Retinal pigment epithelial cell (primary cell): ENCODE results near the gene BBS9.

Experiments used
- DNase-seq: peaks from one replicate; pipeline ENCODE4 v3.0.0-alpha.2; 2010; ENCODE audit warnings: low read depth
- H3K4me3 ChIP-seq: 2 replicates; pipeline ENCODE4 v1.5.1; 2011; ENCODE audit warnings: mild to moderate bottlenecking, low read length, control low read depth, moderate library complexity
- TF ChIP-seq, protein P1 (sequence below): conservative IDR thresholded peaks from 2 replicates; pipeline ENCODE4 v1.5.1; 2011; ENCODE audit warnings: low read depth, low read length, control low read depth, inconsistent platforms

The BBS9 gene

DNA sequence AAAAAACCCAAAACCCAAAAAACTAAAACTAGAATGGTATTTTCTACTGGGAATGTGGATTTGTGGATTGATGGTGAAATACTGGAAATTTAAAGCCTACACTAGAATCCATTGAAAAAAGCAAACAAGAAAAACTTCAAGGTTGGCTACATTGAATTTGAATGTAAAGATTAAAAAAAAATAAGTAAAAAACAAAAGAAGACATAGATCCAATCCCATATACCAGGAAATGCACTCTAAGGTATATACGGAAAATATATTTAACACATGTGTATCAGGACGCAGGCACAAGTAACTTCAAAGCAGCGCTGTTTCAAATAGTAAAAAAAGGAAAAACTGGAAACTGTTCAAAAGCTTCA is 754 bp upstream of the BBS9 start:
- TF ChIP-seq, protein P1, sequence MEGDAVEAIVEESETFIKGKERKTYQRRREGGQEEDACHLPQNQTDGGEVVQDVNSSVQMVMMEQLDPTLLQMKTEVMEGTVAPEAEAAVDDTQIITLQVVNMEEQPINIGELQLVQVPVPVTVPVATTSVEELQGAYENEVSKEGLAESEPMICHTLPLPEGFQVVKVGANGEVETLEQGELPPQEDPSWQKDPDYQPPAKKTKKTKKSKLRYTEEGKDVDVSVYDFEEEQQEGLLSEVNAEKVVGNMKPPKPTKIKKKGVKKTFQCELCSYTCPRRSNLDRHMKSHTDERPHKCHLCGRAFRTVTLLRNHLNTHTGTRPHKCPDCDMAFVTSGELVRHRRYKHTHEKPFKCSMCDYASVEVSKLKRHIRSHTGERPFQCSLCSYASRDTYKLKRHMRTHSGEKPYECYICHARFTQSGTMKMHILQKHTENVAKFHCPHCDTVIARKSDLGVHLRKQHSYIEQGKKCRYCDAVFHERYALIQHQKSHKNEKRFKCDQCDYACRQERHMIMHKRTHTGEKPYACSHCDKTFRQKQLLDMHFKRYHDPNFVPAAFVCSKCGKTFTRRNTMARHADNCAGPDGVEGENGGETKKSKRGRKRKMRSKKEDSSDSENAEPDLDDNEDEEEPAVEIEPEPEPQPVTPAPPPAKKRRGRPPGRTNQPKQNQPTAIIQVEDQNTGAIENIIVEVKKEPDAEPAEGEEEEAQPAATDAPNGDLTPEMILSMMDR = no peak

DNA sequence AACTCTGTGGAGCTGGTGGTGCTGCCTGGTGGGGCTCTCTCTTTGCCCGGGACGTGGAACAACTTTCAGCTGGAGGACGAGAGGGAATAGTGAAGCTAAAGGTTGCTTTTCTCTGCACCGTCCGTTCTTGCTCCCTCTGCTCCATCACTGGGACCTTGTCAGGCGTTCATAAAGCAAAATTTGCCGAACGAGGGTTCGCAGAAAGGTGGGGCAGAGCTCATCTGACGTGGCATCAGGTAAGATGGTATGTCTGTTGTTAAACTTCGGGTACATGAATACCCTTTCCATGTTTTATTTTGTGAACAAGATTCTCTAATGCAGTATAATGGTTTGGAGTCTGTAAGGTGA is 416 bp downstream of the BBS9 start:
- TF ChIP-seq, protein P1 = no peak
- H3K4me3 ChIP-seq = peak overlapping the region; percentile 79
- no peak for DNase-seq

More for the DNA sequence above, 754 bp upstream of the BBS9 start:
- peak overlapping the region; percentile 79 for H3K4me3 ChIP-seq
- no peak for DNase-seq

DNA sequence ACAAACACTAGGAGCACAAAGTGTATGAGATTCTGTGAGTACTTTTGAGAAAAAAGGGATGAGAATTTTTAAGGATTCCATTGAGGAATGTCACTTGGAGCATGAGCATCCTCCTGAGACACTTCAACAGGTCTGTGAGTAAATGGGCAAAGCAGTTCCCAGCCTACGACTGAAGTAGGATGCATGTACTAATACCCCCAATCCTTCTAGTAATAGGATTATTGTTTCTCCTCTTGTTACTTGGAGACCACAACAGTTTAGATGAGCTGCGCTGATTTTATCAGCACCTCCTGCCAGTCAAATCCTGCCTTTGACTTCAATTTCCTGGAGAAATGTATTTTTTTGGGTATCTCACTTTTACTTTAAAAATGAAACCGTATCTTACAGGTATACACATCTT is 820 bp downstream of the BBS9 start:
- TF ChIP-seq, protein P1 = no peak
- DNase-seq = no peak
- peak overlapping the region; percentile 79 for H3K4me3 ChIP-seq

DNA sequence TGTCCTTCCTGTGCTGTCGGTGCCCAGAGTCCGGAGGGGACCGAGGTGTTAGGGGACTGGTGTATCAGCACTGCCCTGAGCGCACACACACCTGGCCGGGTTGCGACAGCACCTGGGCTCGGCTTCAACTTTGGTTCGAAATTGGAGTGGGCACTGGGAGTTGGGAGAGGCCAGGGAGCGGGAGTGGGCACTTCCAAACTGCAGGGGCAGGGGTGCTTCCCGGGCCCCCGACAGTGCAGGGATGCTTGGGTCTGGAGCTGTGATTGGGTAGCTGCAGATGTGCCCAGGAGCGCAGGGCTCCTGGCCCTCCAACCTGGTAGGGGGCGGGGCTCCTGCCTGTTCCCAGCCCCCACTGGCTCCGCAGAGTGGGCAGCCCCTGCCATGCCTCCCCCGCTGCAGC is 7.7 kb downstream of the BBS9 start:
- DNase-seq = no peak
- TF ChIP-seq, protein P1 = no peak
- H3K4me3 ChIP-seq = no peak overlapping the region

GRCh38 chr7:33142585-33142984 is 13.2 kb downstream of the BBS9 start:
- TF ChIP-seq, protein P1 = no peak
- no peak for DNase-seq
- H3K4me3 ChIP-seq = no peak overlapping the region

DNA sequence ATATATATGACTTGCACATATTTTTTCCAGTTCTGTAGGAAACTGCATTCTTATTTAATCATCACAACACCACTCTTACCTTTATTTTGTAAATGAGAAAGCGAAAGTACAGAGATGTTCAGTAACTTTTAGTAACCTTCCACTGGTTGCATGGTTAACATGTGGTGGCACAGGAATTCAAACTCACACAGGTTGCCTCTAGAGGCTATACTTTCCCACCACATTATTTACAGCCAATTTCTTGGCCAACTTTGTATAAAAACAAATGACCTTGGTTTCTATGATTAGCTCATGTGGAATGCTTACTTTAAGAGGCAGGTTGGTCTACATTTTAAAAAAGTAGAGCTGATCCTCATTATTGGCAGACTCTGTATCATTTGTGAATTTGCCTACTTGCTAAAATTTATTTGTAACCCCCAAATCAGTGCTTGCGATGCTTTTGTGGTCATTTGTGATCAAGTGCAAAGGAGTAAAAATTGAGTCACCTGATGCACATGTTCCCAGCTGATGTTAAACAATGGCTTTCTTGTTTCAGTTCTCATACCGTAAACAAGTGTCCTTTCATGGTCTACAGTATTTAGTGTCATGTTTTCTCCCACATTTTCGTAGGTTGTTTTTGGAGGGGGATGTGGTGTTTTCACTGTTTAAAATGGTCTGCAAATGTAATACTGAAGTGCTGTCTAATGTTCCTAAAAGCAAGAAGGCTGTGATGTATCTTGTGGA is 14.8 kb downstream of the BBS9 start:
- no peak overlapping the region for H3K4me3 ChIP-seq
- TF ChIP-seq, protein P1 = no peak
- peak; percentile 21 for DNase-seq

- TF ChIP-seq, protein P1 = no peak
- no peak overlapping the region for H3K4me3 ChIP-seq
- no peak for DNase-seq
These were observed 15.8 kb downstream of the BBS9 start for GRCh38 chr7:33145156-33145555.
